HepG2 (cell line): ENCODE data around the gene HAP1. TPM values are rescaled to one million over a fixed set of nuclear protein-coding genes. Genes with fewer than 3 reads are reported as not detected.

Source experiments
- BATF2 ChIP-seq: sonication (generic); formaldehyde crosslinking; IDR thresholded peaks from 2 replicates; pipeline ENCODE4 v1.8.0; 2022; ENCODE audit warnings: mild to moderate bottlenecking, missing genetic modification reagents, moderate library complexity
- DRAP1 ChIP-seq: IDR thresholded peaks from 2 replicates; pipeline ENCODE4 v1.6.1; 2016; ENCODE audit warnings: missing genetic modification reagents, missing compliant biosample characterization
- ELF4 ChIP-seq: sonication (generic); formaldehyde crosslinking; IDR thresholded peaks from 2 replicates; pipeline ENCODE4 v1.5.0; 2020; ENCODE audit warnings: missing genetic modification reagents, mild to moderate bottlenecking, moderate library complexity, borderline replicate concordance
- HMG20A ChIP-seq: IDR thresholded peaks from 2 replicates; pipeline ENCODE4 v1.6.1; 2016; ENCODE audit warnings: borderline replicate concordance
- IRF9 ChIP-seq: sonication (generic); formaldehyde crosslinking; IDR thresholded peaks from 2 replicates; pipeline ENCODE4 v1.8.0; 2022; ENCODE audit warnings: missing genetic modification reagents, mild to moderate bottlenecking, borderline replicate concordance
- KLF6 ChIP-seq: IDR thresholded peaks from 2 replicates; pipeline ENCODE4 v1.8.0; 2016; ENCODE audit warnings: missing biosample characterization, missing genetic modification reagents
- MXI1 ChIP-seq: IDR thresholded peaks from 3 replicates; pipeline ENCODE4 v1.6.1; 2012; ENCODE audit warnings: low read depth, low read length, inconsistent platforms, borderline replicate concordance
- NBN ChIP-seq: fragments of 450-650 bp; conservative IDR thresholded peaks from 2 replicates; pipeline ENCODE4 v1.6.1; 2017
- NCOR1 ChIP-seq: fragments of 200-600 bp; sonication (generic); IDR thresholded peaks from 2 replicates; pipeline ENCODE4 v1.7.0; 2017; ENCODE audit warnings: antibody characterized with exemption, low read length, borderline replicate concordance
- TGIF2 ChIP-seq: IDR thresholded peaks from 2 replicates; pipeline ENCODE4 v1.6.1; 2016; ENCODE audit warnings: control low read depth, missing compliant biosample characterization
- ZBTB2 ChIP-seq: sonication (generic); formaldehyde crosslinking; IDR thresholded peaks from 2 replicates; pipeline ENCODE4 v1.8.0; 2022; ENCODE audit warnings: low read depth, missing genetic modification reagents
- ZBTB33 ChIP-seq: sonication (generic); formaldehyde crosslinking; IDR thresholded peaks from 2 replicates; pipeline ENCODE4 v1.4.0; 2020; ENCODE audit warnings: missing genetic modification reagents
- ZBTB49 ChIP-seq: sonication (generic); formaldehyde crosslinking; IDR thresholded peaks from 2 replicates; pipeline ENCODE4 v1.4.0; 2020; ENCODE audit warnings: missing genetic modification reagents, borderline replicate concordance
- ZNF276 ChIP-seq: sonication (generic); formaldehyde crosslinking; IDR thresholded peaks from 2 replicates; pipeline ENCODE4 v1.4.0; 2020; ENCODE audit warnings: mild to moderate bottlenecking, low read depth, missing genetic modification reagents
- ZNF331 ChIP-seq: sonication (generic); formaldehyde crosslinking; IDR thresholded peaks from 2 replicates; pipeline ENCODE4 v1.4.0; 2020; ENCODE audit warnings: missing genetic modification reagents
- ZNF652 ChIP-seq: IDR thresholded peaks from 2 replicates; pipeline ENCODE4 v1.6.1; 2016; ENCODE audit warnings: low read depth, borderline replicate concordance
- ZNF703 ChIP-seq: sonication (generic); formaldehyde crosslinking; IDR thresholded peaks from 2 replicates; pipeline ENCODE4 v1.5.1; 2020; ENCODE audit warnings: missing genetic modification reagents, mild to moderate bottlenecking, moderate library complexity, borderline replicate concordance
- polyA plus RNA-seq, 8 experiments: library from polyadenylated mRNA; depleted of rRNA in 3 of 8; stranded (reverse) in 7 of 8; unstranded in 1 of 8; fragments of >200 nt; fragmentation: Illumina TruSeq in 4 of 8; extraction: Trizol in 4 of 8; gene quantifications; 2 replicates each; pipeline versions ENCODE4 v1.2.1 to v1.2.3, GENCODE V29; 2011 to 2016; ENCODE audit warnings: low read depth in 4 of 8, missing spikeins in 1 of 8, mixed read lengths in 1 of 8; ENCODE audit not compliant: insufficient read depth in 1 of 8
- total RNA-seq, 5 experiments: library from RNA; depleted of rRNA; stranded (reverse); fragments of >200 nt; fragmentation: Illumina TruSeq; extraction: Trizol; gene quantifications; 2 replicates each; pipeline ENCODE4 v1.2.3, GENCODE V29; 2016; ENCODE audit warnings: low read depth in 1 of 5

The HAP1 gene
- total and polyA plus RNA-seq, 2 of the 13 experiments (the other 11 are each of a cell fraction or from before 2014, with no cell fraction given) = 0.07 TPM

GRCh38 chr17:41689497-41690299 lies 44.7 kb downstream of the HAP1 start (continued):
- TF ChIP-seq ZNF276 (CRISPR knock-in tag) = no peak
- no peak for TF ChIP-seq ZBTB49 (CRISPR knock-in tag)
- no peak; the same call in 1 of the 2 replicates for TF ChIP-seq ZNF703 (CRISPR knock-in tag)
- 0 out of 2 replicates have a peak, but pooled peaks have one; percentile 30 for TF ChIP-seq IRF9 (CRISPR knock-in tag)
- TF ChIP-seq DRAP1 (CRISPR knock-in tag) = no peak
- no peak for TF ChIP-seq NBN
- peak; percentile 16; the same call in 1 of the 2 replicates for TF ChIP-seq ELF4 (CRISPR knock-in tag)
- TF ChIP-seq ZBTB2 (CRISPR knock-in tag) = 0 out of 2 replicates have a peak, but pooled peaks have one; percentile 18
- TF ChIP-seq ZNF331 (CRISPR knock-in tag) = no peak; the same call in 1 of the 2 replicates
- TF ChIP-seq BATF2 (CRISPR knock-in tag) = 0 out of 2 replicates have a peak, but pooled peaks have one; percentile 26
- TF ChIP-seq ZNF652 = no peak
- peak; percentile 93; the same call in 1 of the 3 replicates for TF ChIP-seq MXI1
- TF ChIP-seq HMG20A (CRISPR knock-in tag) = no peak
- TF ChIP-seq TGIF2 (CRISPR knock-in tag) = peak; percentile 88
- TF ChIP-seq ZBTB33 (CRISPR knock-in tag) = peak; percentile 5; the same call in 1 of the 2 replicates
- TF ChIP-seq NCOR1 = no peak
- TF ChIP-seq KLF6 (CRISPR knock-in tag) = no peak; the same call in 1 of the 2 replicates
